H9 (cell line): ENCODE measurements around the gene TGFBR1. TPM values are rescaled to one million over a fixed set of nuclear protein-coding genes. Genes with fewer than 3 reads are reported as not detected.

Source experiments
- DNase-seq: peaks from one replicate; pipeline ENCODE4 v3.0.0-alpha.2; 2017
- H2AFZ ChIP-seq: one replicate; pipeline ENCODE4 v1.6.1; 2013; ENCODE audit warnings: mild to moderate bottlenecking, low read length, control low read depth, moderate library complexity
- H2AK5ac ChIP-seq: 2 replicates; pipeline ENCODE4 v1.6.1; 2013; ENCODE audit warnings: low read length, control low read depth, mixed read lengths; ENCODE audit not compliant: insufficient read length
- H2BK120ac ChIP-seq: one replicate; pipeline ENCODE4 v1.6.1; 2013; ENCODE audit warnings: low read depth, mild to moderate bottlenecking, low read length, control low read depth, inconsistent platforms; ENCODE audit not compliant: poor library complexity, severe bottlenecking
- H2BK12ac ChIP-seq: 2 replicates; pipeline ENCODE4 v1.6.1; 2013; ENCODE audit warnings: low read length, control low read depth, mixed read lengths, low read depth; ENCODE audit not compliant: insufficient read length
- H2BK15ac ChIP-seq: 2 replicates; pipeline ENCODE4 v1.6.1; 2013; ENCODE audit warnings: low read depth, low read length, control low read depth
- H2BK20ac ChIP-seq: one replicate; pipeline ENCODE4 v1.6.1; 2013; ENCODE audit warnings: low read depth, mild to moderate bottlenecking, low read length, control low read depth, inconsistent platforms; ENCODE audit not compliant: poor library complexity, severe bottlenecking
- H2BK5ac ChIP-seq: 2 replicates; pipeline ENCODE4 v1.6.1; 2013; ENCODE audit warnings: low read length, control low read depth, mixed read lengths; ENCODE audit not compliant: insufficient read length
- H3K14ac ChIP-seq: 2 replicates; pipeline ENCODE4 v1.6.1; 2013; ENCODE audit warnings: low read length, control low read depth; ENCODE audit not compliant: insufficient read depth
- H3K18ac ChIP-seq: 2 replicates; pipeline ENCODE4 v1.6.1; 2013; ENCODE audit warnings: low read depth, mild to moderate bottlenecking, mixed read lengths, low read length, control low read depth; ENCODE audit not compliant: insufficient read length
- H3K23ac ChIP-seq: 2 replicates; pipeline ENCODE4 v1.6.1; 2013; ENCODE audit warnings: low read length, control low read depth, mixed read lengths, low read depth; ENCODE audit not compliant: insufficient read length
- H3K23me2 ChIP-seq: 2 replicates; pipeline ENCODE4 v1.6.1; 2013; ENCODE audit warnings: low read depth, mild to moderate bottlenecking, mixed read lengths, low read length, control low read depth; ENCODE audit not compliant: insufficient read length, poor library complexity, severe bottlenecking
- H3K27ac ChIP-seq: 2 replicates; pipeline ENCODE4 v1.5.1; 2013; ENCODE audit warnings: low read length, control low read depth, mixed read lengths, low read depth; ENCODE audit not compliant: insufficient read length
- H3K27me3 ChIP-seq: 2 replicates; pipeline ENCODE4 v1.6.1; 2013; ENCODE audit warnings: low read length, control low read depth, inconsistent platforms; ENCODE audit not compliant: insufficient read depth
- H3K4ac ChIP-seq: 2 replicates; pipeline ENCODE4 v1.6.1; 2013; ENCODE audit warnings: low read depth, mild to moderate bottlenecking, control low read depth, inconsistent platforms, low read length, moderate library complexity
- H3K4me1 ChIP-seq: 2 replicates; pipeline ENCODE4 v1.6.1; 2013; ENCODE audit warnings: low read length, control low read depth, inconsistent platforms; ENCODE audit not compliant: insufficient read depth
- H3K4me2 ChIP-seq: 2 replicates; pipeline ENCODE4 v1.6.1; 2013; ENCODE audit warnings: low read length, control low read depth, mixed read lengths; ENCODE audit not compliant: insufficient read length, insufficient read depth
- H3K56ac ChIP-seq: 2 replicates; pipeline ENCODE4 v1.6.1; 2013; ENCODE audit warnings: low read depth, mild to moderate bottlenecking, mixed read lengths, low read length, control low read depth; ENCODE audit not compliant: insufficient read length
- H3K79me1 ChIP-seq: 2 replicates; pipeline ENCODE4 v1.6.1; 2013; ENCODE audit warnings: low read depth, mild to moderate bottlenecking, moderate library complexity, low read length, control low read depth, inconsistent platforms; ENCODE audit not compliant: insufficient read depth, poor library complexity, severe bottlenecking
- H3K79me2 ChIP-seq: 2 replicates; pipeline ENCODE4 v1.6.1; 2013; ENCODE audit warnings: low read length, control low read depth, inconsistent platforms; ENCODE audit not compliant: insufficient read depth
- H3K9ac ChIP-seq: 2 replicates; pipeline ENCODE4 v1.6.1; 2013; ENCODE audit warnings: low read length, control low read depth, mixed read lengths; ENCODE audit not compliant: insufficient read length; ENCODE audit errors: extremely low read depth
- H3K9me3 ChIP-seq: one replicate; pipeline ENCODE4 v1.6.1; 2013; ENCODE audit warnings: low read depth, low read length, inconsistent platforms; ENCODE audit not compliant: control insufficient read depth
- H3T11ph ChIP-seq: one replicate; pipeline ENCODE4 v1.6.1; 2013; ENCODE audit warnings: mild to moderate bottlenecking, low read length, control low read depth, inconsistent platforms
- H4K20me1 ChIP-seq: one replicate; pipeline ENCODE4 v1.6.1; 2013; ENCODE audit not compliant: control insufficient read depth, insufficient read length, insufficient read depth
- H4K5ac ChIP-seq: 2 replicates; pipeline ENCODE4 v1.6.1; 2013; ENCODE audit warnings: low read depth, mild to moderate bottlenecking, mixed read lengths, low read length, control low read depth; ENCODE audit not compliant: insufficient read length
- H4K8ac ChIP-seq: replicated peaks from 2 replicates; pipeline ENCODE4 v1.6.1; 2013; ENCODE audit warnings: low read length, control low read depth, mixed read lengths, low read depth; ENCODE audit not compliant: insufficient read length
- H4K91ac ChIP-seq: 2 replicates; pipeline ENCODE4 v1.6.1; 2013; ENCODE audit warnings: low read depth, mild to moderate bottlenecking, moderate library complexity, mixed read lengths, low read length, control low read depth; ENCODE audit not compliant: insufficient read length
- H3K27ac Mint-ChIP-seq, 3 experiments: 2 replicates in 2 of 3; 3 replicates in 1 of 3; pipeline ENCODE4 v1.8.0; 2020 to 2021; ENCODE audit warnings: mixed read lengths in 3 of 3, mild to moderate bottlenecking in 1 of 3, moderate library complexity in 1 of 3
- H3K27me3 Mint-ChIP-seq: 2 replicates; pipeline ENCODE4 v1.8.0; 2021; ENCODE audit warnings: low read depth, mild to moderate bottlenecking, moderate library complexity, mixed read lengths
- H3K36me3 Mint-ChIP-seq, 3 experiments: 2 replicates in 2 of 3; 3 replicates in 1 of 3; pipeline ENCODE4 v1.8.0; 2020 to 2021; ENCODE audit warnings: low read depth in 3 of 3, mixed read lengths in 3 of 3; ENCODE audit not compliant: insufficient read depth in 1 of 3
- H3K4me1 Mint-ChIP-seq, 2 experiments: 2 replicates each; pipeline ENCODE4 v1.8.0; 2020; ENCODE audit warnings: mixed read lengths in 2 of 2
- H3K4me3 Mint-ChIP-seq, 2 experiments: 2 replicates in 1 of 2; 3 replicates in 1 of 2; pipeline ENCODE4 v1.8.0; 2020 to 2021; ENCODE audit warnings: mild to moderate bottlenecking in 2 of 2, mixed read lengths in 2 of 2, moderate library complexity in 1 of 2
- H3K9me3 Mint-ChIP-seq, 2 experiments: 2 replicates in 1 of 2; 3 replicates in 1 of 2; pipeline ENCODE4 v1.8.0; 2020; ENCODE audit warnings: mild to moderate bottlenecking in 2 of 2, mixed read lengths in 2 of 2, moderate library complexity in 1 of 2
- CTCF ChIP-seq: fragments of 200-600 bp; sonication (generic); conservative IDR thresholded peaks from 3 replicates; pipeline ENCODE4 v1.8.0; 2021; ENCODE audit warnings: antibody characterized with exemption, mild to moderate bottlenecking
- WGBS: extraction: QIAGEN DNeasy Blood & Tissue Kit; methylation state at CpG from one replicate; pipeline ENCODE4 v1.1.7; 2013; ENCODE audit warnings: missing lambda C conversion rate, low lambda C conversion rate, mixed read lengths; ENCODE audit not compliant: insufficient read length; ENCODE audit errors: extremely low coverage; 5-methylcytosine and 5-hydroxymethylcytosine counted together
- total RNA-seq: library from RNA; stranded (reverse); gene quantifications from 2 replicates; pipeline ENCODE4 v1.2.1, GENCODE V29; 2021

The TGFBR1 gene
- total RNA-seq, 1 experiment from 2014 or later = 59.3 TPM

- H3K27me3 Mint-ChIP-seq = peaks cover 18% of the 10 kb centered on the region
- H3K79me1 ChIP-seq = peaks cover 9% of the 10 kb centered on the region
- no peak overlapping the region for H2BK12ac ChIP-seq
- no peak overlapping the region for H3K14ac ChIP-seq
- no peak overlapping the region for H3K27ac ChIP-seq
- H3K36me3 Mint-ChIP-seq = no peaks in the 10 kb centered on the region; a peak in 1 of 7 replicates
- H3K23me2 ChIP-seq = peaks cover 14% of the 10 kb centered on the region
- H3K27me3 ChIP-seq = no peaks in the 10 kb centered on the region
- no peak overlapping the region for H3K9ac ChIP-seq
- H4K5ac ChIP-seq = no peak overlapping the region
- no peak overlapping the region for H3K4me2 ChIP-seq
- DNase-seq = no peak
- WGBS = no CpG with 5 or more reads among the region's 3 CpGs
- H2BK5ac ChIP-seq = no peak overlapping the region
- TF ChIP-seq CTCF = no peak
- H2AK5ac ChIP-seq = no peak overlapping the region
- no peak overlapping the region for H2AFZ ChIP-seq
- H4K91ac ChIP-seq = no peak overlapping the region
- no peak overlapping the region for H4K8ac ChIP-seq
- H3K18ac ChIP-seq = no peak overlapping the region
- no peak overlapping the region for H2BK120ac ChIP-seq
- H3K4ac ChIP-seq = no peak overlapping the region
- no peak overlapping the region for H2BK15ac ChIP-seq
- no peak overlapping the region for H3K23ac ChIP-seq
- no peak overlapping the region for H2BK20ac ChIP-seq
- no peak overlapping the region for H3K27ac Mint-ChIP-seq
- peak overlapping the region in 1 of 2 experiments; percentile 0; a peak in 1 of 5 replicates for H3K4me3 Mint-ChIP-seq
- no peaks in the 10 kb centered on the region for H3K9me3 ChIP-seq
- no peaks in the 10 kb centered on the region for H4K20me1 ChIP-seq
- peaks cover 42 to 44% of the 10 kb centered on the region in 2 experiments for H3K4me1 Mint-ChIP-seq
- no peak overlapping the region for H3K56ac ChIP-seq
- peaks cover 25% of the 10 kb centered on the region; the same call in 1 of the 2 replicates for H3K79me2 ChIP-seq
- no peak overlapping the region for H3T11ph ChIP-seq
- no peaks in the 10 kb centered on the region; the same call in 1 of the 2 replicates for H3K4me1 ChIP-seq
- H3K9me3 Mint-ChIP-seq = no peaks in the 10 kb centered on the region
Observed at GRCh38 chr9:99107421-99107820, 2.5 kb downstream of the TGFBR1 start.
